Measurements from ENCODE around the gene RND3. TPM values are rescaled to one million over a fixed set of nuclear protein-coding genes. Genes with fewer than 3 reads are reported as not detected.

The RND3 gene
- total RNA-seq, 1 donor from 2014 or later = 26.9 TPM

GRCh38 chr2:150464270-150464669 lies 23.2 kb downstream of the RND3 start:
- Histone ChIP-seq H3K27ac (replicated peaks) (no peak overlapping the region), H3K4me3 (no peak overlapping the region), H3K27me3 (ENCODE audit: low read depth) (no peaks in the 10 kb centered on the region), H3K36me3 (peaks cover 16% of the 10 kb centered on the region), H3K9me3 (replicated peaks) (no peaks in the 10 kb centered on the region), H3K4me1 (peaks cover 12% of the 10 kb centered on the region)
- DNase-seq = no peak
- TF ChIP-seq CTCF (IDR thresholded peaks at IDR 0.05; ENCODE audit: borderline replicate concordance) = no peak
- intact Hi-C loops (cut with micrococcal nuclease) = no loop called here

DNA sequence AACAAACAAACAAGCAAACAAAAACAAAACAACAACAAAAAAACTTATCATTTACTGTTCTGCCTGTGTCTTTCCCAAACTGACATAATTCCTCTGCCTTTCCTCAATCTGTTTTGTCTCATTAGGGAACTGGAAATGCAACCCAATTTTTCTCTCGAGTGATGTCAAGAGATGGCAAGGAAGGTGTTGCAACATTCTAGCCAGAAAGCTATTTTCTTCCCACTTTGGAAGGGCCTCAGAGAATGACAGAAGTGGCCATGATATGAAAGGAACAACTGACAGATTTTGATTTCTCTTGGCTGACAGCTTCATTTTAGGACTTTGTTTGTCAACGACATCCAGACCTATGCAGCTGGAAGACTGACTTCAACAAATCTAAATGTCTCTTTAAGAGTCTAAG lies 24.7 kb downstream of the RND3 start:
- no peaks in the 10 kb centered on the region for H3K9me3 ChIP-seq (replicated peaks)
- intact Hi-C loops (cut with micrococcal nuclease) = no loop called here

DNA sequence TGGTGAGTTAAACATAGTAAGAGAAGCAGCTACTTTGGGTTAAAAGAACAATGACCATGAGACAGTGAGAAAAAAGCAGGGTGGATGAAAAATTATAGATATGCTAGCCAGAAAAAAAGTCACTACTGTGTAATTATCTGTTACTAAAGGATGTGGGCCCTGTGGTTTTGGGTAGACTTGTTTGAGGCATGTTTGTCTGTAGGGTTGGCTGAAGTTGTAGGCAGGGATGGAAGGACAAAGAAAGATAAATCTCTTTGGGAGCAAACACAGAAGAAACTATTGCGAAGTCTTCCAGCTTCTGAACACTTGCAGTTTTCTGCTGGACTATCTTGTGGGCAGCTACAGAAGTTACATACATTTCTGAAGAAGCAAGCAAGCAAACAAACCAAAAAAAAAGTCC lies 28.2 kb downstream of the RND3 start:
- Histone ChIP-seq H3K27me3 (ENCODE audit: low read depth) (no peaks in the 10 kb centered on the region), H3K27ac (replicated peaks) (no peak overlapping the region), H3K9me3 (replicated peaks) (no peaks in the 10 kb centered on the region), H3K36me3 (no peaks in the 10 kb centered on the region), H3K4me1 (peaks cover 8% of the 10 kb centered on the region), H3K4me3 (no peak overlapping the region)
- TF ChIP-seq CTCF (IDR thresholded peaks at IDR 0.05; ENCODE audit: borderline replicate concordance) = no peak
- intact Hi-C loops (cut with micrococcal nuclease) = no loop called here
- DNase-seq = no peak

More for the DNA sequence above, 24.7 kb downstream of the RND3 start:
- peaks cover 3% of the 10 kb centered on the region for H3K36me3 ChIP-seq
- H3K27me3 ChIP-seq (ENCODE audit: low read depth) = no peaks in the 10 kb centered on the region
- H3K4me3 ChIP-seq = no peak overlapping the region
- TF ChIP-seq CTCF (IDR thresholded peaks at IDR 0.05; ENCODE audit: borderline replicate concordance) = no peak
- peaks cover 12% of the 10 kb centered on the region for H3K4me1 ChIP-seq
- no peak for DNase-seq
- H3K27ac ChIP-seq (replicated peaks) = no peak overlapping the region

DNA sequence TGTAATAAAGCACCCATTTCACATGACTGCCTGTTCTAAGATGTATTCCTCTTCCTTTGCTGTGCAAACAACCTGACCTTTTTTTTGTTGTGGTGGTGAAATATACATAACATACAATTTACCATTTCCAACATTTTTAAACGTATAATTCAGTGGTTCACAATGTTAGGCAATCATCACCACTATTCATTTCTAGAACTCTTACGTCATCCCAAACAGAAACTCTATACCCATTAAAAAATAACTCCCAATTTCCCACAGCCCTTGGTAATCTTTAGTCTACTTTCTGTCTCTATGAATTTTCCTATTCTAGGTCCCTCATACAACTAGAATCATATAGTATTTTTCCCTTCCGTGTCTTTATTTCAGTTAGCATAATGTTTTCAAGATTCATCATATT lies 36.7 kb downstream of the RND3 start:
- TF ChIP-seq CTCF (IDR thresholded peaks at IDR 0.05; ENCODE audit: borderline replicate concordance) = no peak
- no peak overlapping the region for H3K4me3 ChIP-seq
- no peaks in the 10 kb centered on the region for H3K4me1 ChIP-seq
- intact Hi-C loops (cut with micrococcal nuclease) = no loop called here
- no peaks in the 10 kb centered on the region for H3K27me3 ChIP-seq (ENCODE audit: low read depth)
- peaks cover 4% of the 10 kb centered on the region for H3K9me3 ChIP-seq (replicated peaks)
- H3K36me3 ChIP-seq = no peaks in the 10 kb centered on the region
- H3K27ac ChIP-seq (replicated peaks) = no peak overlapping the region
- DNase-seq = no peak

DNA sequence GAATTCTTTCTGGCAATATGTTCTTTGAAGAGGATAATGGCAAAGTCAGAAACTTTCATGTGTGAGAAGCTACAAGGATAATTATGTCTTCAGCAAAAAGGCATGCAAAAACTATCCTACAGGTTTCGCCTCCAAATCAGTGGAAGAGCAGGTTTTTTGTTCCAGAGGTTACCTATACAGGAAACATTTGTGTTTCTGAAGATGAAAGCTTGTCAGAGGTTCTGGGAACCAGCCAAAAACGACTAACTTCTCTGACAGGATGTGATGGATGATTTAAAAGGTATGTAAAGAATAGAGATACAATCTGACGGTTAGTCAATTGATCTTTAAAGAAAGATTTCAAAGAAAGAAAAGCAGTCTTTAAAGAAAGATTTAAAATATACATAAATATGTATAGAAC lies 37.6 kb downstream of the RND3 start:
- no peaks in the 10 kb centered on the region for H3K4me1 ChIP-seq
- TF ChIP-seq CTCF (IDR thresholded peaks at IDR 0.05; ENCODE audit: borderline replicate concordance) = no peak
- H3K9me3 ChIP-seq (replicated peaks) = peaks cover 4% of the 10 kb centered on the region
- no peaks in the 10 kb centered on the region for H3K36me3 ChIP-seq
- intact Hi-C loops (cut with micrococcal nuclease) = no loop called here
- H3K4me3 ChIP-seq = no peak overlapping the region
- no peaks in the 10 kb centered on the region for H3K27me3 ChIP-seq (ENCODE audit: low read depth)
- no peak overlapping the region for H3K27ac ChIP-seq (replicated peaks)
- no peak for DNase-seq

- DNase-seq = no peak
- no peak overlapping the region for H3K4me3 ChIP-seq
- H3K9me3 ChIP-seq (replicated peaks) = no peaks in the 10 kb centered on the region
- H3K4me1 ChIP-seq = no peaks in the 10 kb centered on the region
- no peaks in the 10 kb centered on the region for H3K36me3 ChIP-seq
- intact Hi-C loops (cut with micrococcal nuclease) = no loop called here
- no peaks in the 10 kb centered on the region for H3K27me3 ChIP-seq (ENCODE audit: low read depth)
- no peak overlapping the region for H3K27ac ChIP-seq (replicated peaks)
- TF ChIP-seq CTCF (IDR thresholded peaks at IDR 0.05; ENCODE audit: borderline replicate concordance) = no peak
Measured at GRCh38 chr2:150445398-150445797, 42.1 kb downstream of the RND3 start.
